Right atrium auricular region (tissue), 2 donors: ENCODE measurements around the gene ANTXR2. TPM values are rescaled to one million over a fixed set of nuclear protein-coding genes. Genes with fewer than 3 reads are reported as not detected.

Experiments
- DNase-seq: peaks from one replicate; pipeline ENCODE4 v3.0.0-alpha.2; 2019; ENCODE audit warnings: low spot score
- H3K27ac ChIP-seq, 2 donors: fragments of 200-600 bp; sonication (generic); 1 replicate in 1 of 2; 2 replicates in 1 of 2; pipeline ENCODE4 v1.5.1; 2016 to 2019
- H3K27me3 ChIP-seq, 2 donors: fragments of 200-600 bp; sonication (generic); one replicate each; pipeline versions ENCODE4 v1.5.1 to v1.6.0; 2017 to 2019
- H3K36me3 ChIP-seq: fragments of 200-600 bp; sonication (generic); one replicate; pipeline ENCODE4 v1.5.1; 2016
- H3K4me1 ChIP-seq, 2 donors: fragments of 200-600 bp; sonication (generic); one replicate each; pipeline versions ENCODE4 v1.5.1 to v1.6.0; 2017 to 2019
- H3K4me3 ChIP-seq, 2 donors: fragments of 200-600 bp; sonication (generic); 1 replicate in 1 of 2; 2 replicates in 1 of 2; pipeline ENCODE4 v1.5.1; 2017 to 2019; ENCODE audit warnings: mild to moderate bottlenecking in 1 of 2, moderate library complexity in 1 of 2
- H3K9me3 ChIP-seq, 2 donors: fragments of 200-600 bp; sonication (generic); one replicate each; pipeline ENCODE4 v1.5.1; 2019
- total RNA-seq, 2 donors: library from RNA; depleted of rRNA; stranded (reverse); fragments of >200 nt; gene quantifications; one replicate each; pipeline ENCODE4 v1.1.0, GENCODE V29; 2016
- TF ChIP-seq, protein P1 (sequence below), 2 donors: fragments of 200-600 bp; sonication (generic); IDR thresholded peaks; one replicate each; pipeline ENCODE4 v1.5.1; 2019; ENCODE audit warnings: antibody characterized with exemption in 2 of 2

The ANTXR2 gene
- total RNA-seq, 2 donors from 2014 or later = 24.5 to 32.8 TPM

DNA sequence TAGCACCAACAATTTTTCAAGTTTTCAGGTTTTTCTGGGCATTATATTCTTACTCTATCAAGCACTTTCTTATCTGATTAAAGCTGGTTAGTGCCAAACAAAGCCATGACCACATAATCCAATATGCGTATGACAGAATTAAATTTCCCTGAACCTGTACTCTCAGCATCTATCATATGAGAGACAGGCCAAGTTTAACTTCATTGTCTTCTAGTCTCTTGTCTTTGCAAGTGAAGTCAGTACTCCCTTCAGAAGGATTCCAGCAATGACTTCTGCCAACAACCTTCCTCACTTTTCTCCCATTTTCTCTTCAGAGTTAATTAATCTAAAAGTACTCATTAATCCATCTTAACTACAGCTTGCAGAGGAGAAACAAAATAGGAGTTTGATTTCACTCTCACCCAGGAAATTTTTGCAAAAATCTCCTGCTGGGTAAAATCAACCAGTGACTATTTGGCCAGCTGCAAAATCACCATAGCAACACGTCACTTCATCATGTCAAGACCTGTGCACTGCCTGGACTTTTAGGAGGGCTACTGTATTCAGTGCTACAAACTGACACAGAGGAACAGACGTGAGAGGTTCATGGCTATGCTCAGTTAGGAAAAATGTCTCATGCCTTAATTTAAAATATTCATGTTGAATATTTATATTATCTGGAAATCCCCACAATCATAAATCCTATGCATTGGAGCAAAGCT, 208.4 kb downstream of the ANTXR2 start:
- no peak overlapping the region for H3K4me3 ChIP-seq
- no peaks in the 10 kb centered on the region for H3K36me3 ChIP-seq
- TF ChIP-seq, protein P1, sequence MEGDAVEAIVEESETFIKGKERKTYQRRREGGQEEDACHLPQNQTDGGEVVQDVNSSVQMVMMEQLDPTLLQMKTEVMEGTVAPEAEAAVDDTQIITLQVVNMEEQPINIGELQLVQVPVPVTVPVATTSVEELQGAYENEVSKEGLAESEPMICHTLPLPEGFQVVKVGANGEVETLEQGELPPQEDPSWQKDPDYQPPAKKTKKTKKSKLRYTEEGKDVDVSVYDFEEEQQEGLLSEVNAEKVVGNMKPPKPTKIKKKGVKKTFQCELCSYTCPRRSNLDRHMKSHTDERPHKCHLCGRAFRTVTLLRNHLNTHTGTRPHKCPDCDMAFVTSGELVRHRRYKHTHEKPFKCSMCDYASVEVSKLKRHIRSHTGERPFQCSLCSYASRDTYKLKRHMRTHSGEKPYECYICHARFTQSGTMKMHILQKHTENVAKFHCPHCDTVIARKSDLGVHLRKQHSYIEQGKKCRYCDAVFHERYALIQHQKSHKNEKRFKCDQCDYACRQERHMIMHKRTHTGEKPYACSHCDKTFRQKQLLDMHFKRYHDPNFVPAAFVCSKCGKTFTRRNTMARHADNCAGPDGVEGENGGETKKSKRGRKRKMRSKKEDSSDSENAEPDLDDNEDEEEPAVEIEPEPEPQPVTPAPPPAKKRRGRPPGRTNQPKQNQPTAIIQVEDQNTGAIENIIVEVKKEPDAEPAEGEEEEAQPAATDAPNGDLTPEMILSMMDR (IDR thresholded peaks at IDR 0.05) = no peak
- no peaks in the 10 kb centered on the region for H3K9me3 ChIP-seq
- H3K27ac ChIP-seq = no peak overlapping the region
- no peaks in the 10 kb centered on the region for H3K27me3 ChIP-seq
- H3K4me1 ChIP-seq = no peaks in the 10 kb centered on the region
- DNase-seq = no peak

DNA sequence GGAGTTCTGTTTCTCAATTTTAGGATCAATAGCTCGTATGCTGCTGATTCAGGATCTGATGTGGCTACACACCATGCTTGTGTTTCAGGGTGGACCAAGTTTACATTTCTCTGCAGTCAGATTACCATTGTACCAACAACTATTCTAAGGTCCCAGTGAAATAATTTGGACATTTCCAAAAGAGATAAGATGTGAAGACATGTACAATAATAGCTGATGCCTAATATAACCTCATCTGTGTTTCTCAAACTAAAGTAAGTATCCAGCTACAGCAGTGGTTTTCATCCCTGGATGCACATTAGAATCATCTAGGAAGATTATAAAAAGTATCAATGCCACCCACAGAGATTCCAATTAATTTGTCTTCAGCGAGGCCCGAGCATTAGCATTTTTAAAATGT, 209.7 kb downstream of the ANTXR2 start:
- DNase-seq = no peak
- no peak overlapping the region for H3K4me3 ChIP-seq
- H3K9me3 ChIP-seq = no peaks in the 10 kb centered on the region
- H3K27me3 ChIP-seq = no peaks in the 10 kb centered on the region
- no peaks in the 10 kb centered on the region for H3K4me1 ChIP-seq
- TF ChIP-seq, protein P1 (IDR thresholded peaks at IDR 0.05) = no peak
- H3K36me3 ChIP-seq = no peaks in the 10 kb centered on the region
- H3K27ac ChIP-seq = no peak overlapping the region

DNA sequence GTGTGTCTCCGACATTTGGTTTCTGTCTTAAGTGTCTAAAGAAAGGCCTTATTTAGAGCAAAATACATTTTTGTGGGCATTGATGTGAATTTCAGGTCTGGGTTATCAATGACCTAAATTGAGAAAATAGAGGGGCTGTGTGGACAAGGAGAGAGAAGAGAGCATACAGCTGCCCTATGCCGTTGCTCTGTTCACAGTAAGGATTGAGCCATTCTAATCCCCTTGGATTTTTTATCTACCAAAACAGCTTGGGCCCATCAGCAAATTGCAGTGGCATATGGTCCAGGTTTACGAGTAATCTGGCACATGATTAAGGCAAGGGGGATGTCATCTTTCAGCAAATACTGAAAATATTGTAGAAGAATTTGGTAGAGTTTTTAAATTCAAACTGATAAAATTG, 210.2 kb downstream of the ANTXR2 start:
- TF ChIP-seq, protein P1 (IDR thresholded peaks at IDR 0.05) = no peak
- Histone ChIP-seq H3K4me1 (no peaks in the 10 kb centered on the region), H3K27ac (no peak overlapping the region), H3K4me3 (no peak overlapping the region), H3K9me3 (no peaks in the 10 kb centered on the region), H3K27me3 (no peaks in the 10 kb centered on the region), H3K36me3 (no peaks in the 10 kb centered on the region)
- DNase-seq = no peak

DNA sequence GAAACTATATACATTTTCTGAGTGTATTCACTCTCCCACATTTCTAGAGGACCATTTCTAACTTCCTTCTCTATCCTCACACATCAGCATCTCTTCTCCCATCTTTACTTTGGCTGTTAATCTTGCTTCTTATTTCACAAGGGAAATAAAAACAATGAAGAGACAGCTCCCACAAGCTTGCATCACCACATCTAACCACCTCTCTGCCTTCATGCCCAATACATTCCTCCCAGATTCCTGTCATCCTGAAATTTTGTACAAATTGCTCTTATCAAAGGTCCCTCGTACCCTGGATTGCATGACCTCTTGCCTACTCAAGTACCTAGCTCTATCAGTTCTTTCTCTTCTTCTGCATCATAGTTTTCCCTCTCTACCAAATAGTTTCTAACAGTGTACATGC, 215.2 kb downstream of the ANTXR2 start:
- Histone ChIP-seq H3K27ac (no peak overlapping the region), H3K9me3 (no peaks in the 10 kb centered on the region), H3K36me3 (no peaks in the 10 kb centered on the region), H3K4me1 (no peaks in the 10 kb centered on the region), H3K4me3 (no peak overlapping the region), H3K27me3 (no peaks in the 10 kb centered on the region)
- TF ChIP-seq, protein P1 (IDR thresholded peaks at IDR 0.05) = no peak
- no peak for DNase-seq

DNA sequence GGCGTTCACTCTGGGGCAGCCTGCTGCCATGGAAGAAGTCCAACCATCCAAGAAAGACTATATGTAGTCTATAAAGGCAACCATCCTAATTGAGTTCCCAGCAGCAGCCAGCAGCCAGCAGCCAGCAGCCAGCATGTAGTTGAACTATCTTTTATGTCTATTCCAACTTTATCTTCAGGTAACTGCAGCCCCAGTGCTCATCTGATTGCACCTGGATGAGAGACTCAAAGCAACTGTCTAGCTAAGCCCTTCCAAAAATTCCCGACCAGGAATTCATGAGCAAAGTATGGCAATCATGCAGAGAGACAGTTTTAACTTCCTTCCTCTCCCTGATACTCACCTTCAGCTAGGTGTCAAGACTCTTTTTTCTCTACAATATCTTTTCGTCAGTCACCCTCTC, 216.8 kb downstream of the ANTXR2 start:
- no peak for DNase-seq
- Histone ChIP-seq H3K4me1 (no peaks in the 10 kb centered on the region), H3K4me3 (no peak overlapping the region), H3K27ac (no peak overlapping the region), H3K27me3 (no peaks in the 10 kb centered on the region), H3K9me3 (no peaks in the 10 kb centered on the region), H3K36me3 (no peaks in the 10 kb centered on the region)
- TF ChIP-seq, protein P1 (IDR thresholded peaks at IDR 0.05) = no peak
